Loucy (cell line): ENCODE data around the gene MRPS2.

Source experiments
- CTCF ChIP-seq: fragments of 200-600 bp; sonication (generic); conservative IDR thresholded peaks from 2 replicates; pipeline ENCODE4 v1.5.1; 2014; ENCODE audit warnings: mild to moderate bottlenecking, antibody characterized with exemption, low read length
- EZH2phosphoT487 ChIP-seq: fragments of 200-600 bp; IDR thresholded peaks from 2 replicates; pipeline ENCODE4 v1.6.1; 2018; ENCODE audit warnings: antibody characterized with exemption, mild to moderate bottlenecking, moderate library complexity, borderline replicate concordance

GRCh38 chr9:135526089-135526729, 25.7 kb downstream of the MRPS2 start:
- TF ChIP-seq CTCF (no peak), EZH2phosphoT487 (no peak)
